GM19468 (cell line): ENCODE measurements around the gene FAU.
A peak's percentile ranks its signal among the peaks of the same experiment; 100 is the strongest.

Source experiments
- ATAC-seq: cut with Tn5 transposase; IDR thresholded peaks from one replicate; pipeline ENCODE4 v1.9.1; 2021; ENCODE audit warnings: mild to moderate bottlenecking, moderate library complexity, moderate number of reproducible peaks; ENCODE audit not compliant: unreplicated experiment; ENCODE audit errors: extremely low read depth

The FAU gene

DNA sequence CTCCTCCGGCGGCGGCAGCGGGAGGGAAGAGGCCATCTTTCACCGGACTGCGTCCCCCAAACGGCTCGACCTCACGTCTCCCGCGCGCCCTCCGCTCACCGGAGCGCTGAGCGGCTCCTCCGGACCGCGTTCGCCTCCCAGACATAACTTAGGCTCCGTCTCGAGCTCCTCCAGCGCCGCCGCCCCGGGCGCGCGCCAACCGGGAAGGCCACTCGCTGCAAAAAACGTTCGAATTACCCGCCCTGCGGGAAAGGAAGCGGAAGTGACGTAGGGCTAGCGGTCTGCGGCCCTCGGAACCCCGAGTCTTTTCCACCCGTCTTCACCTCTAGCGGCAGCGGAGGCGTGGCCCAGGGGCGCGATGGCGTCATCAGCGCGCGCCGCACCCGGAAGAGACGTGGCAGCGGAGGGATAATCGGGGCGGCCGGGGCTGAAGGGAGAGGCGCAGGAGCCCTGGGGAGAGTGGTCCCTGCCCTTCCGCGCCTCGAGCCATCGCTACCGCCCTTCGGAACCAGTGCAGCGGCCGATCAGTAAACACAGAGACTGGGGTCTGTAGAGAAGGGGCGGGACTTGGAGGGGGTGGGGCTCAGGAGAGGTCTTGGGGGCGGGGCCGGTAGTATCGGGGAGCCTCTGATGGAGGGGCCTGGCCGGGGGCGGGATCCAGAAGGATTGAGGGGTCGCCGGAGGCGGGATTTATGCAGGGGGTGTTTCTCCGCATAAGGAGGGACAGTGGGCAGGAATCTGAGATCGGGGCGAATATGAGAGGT, 37.9 kb downstream of the FAU start, which contains the start of the genes CDCA5 and ZFPL1:
Gene CDCA5 (minus strand): TSS at position 207 of the 764 bp plus-strand sequence. CDS start 62 bp downstream, at position 145.
Gene ZFPL1 (plus strand): TSS at position 389 of the 764 bp plus-strand sequence. CDS start 477 bp downstream, outside the sequence.
- peak; percentile 71 for ATAC-seq

DNA sequence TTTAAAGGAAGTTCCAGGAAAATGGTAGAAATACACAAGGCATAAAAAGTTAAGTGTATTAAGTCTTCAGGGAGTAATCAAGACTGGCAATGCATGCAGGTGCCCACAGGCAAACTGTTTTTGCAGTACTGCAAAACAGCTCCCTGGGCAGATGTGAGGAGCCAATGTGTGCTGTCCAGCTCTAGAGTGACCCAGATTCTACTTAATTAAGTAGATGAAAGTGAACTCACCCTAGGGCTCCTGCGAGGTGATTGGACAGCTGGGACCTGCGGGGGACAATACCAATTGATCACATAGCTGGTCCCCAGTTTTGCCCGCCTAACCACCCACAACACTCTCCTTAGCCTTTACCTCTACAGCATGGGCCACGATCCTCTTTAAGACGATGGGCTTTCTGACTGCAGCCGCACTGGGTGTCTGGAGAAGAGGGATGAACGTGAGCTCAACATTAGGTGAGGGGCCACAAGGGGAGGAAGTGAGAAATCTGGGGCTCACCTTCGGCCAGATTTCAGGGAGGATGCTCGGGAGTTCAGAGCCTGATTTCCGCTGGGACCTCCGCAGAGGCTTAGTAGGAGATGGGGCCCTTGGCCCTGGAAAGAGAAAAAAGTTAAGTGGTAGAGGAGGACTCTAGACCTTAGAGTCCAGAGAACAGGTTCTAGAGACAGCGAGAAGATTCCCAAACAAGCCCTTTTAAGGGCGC, 38.6 kb downstream of the FAU start:
- no peak for ATAC-seq

DNA sequence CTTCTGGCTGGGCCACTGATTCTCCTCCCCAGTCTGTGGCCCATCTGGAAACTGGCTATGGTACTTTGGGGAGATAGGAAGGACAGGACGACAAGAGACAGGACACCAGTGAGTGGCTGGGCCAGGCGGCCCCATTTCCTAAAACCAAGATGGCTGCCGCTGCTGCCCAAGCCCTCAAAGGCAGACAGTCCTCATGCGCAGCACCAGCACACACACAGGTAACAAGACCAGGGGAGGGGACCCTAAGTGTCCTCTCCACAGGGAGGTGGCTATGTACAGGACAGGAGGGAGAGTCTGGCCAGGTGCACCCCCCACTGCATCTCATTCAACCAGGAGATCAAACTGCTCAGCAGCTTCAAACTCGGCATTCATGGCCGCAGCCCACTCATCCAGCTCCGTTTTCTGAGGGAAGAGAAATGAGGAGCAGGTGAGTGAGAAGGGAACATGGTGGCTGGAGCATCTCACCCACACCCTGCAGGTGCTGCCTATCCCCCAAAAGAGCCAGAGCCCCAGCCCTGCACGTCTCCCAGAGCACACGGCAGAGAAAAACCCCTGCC, 43.1 kb downstream of the FAU start:
- no peak for ATAC-seq

DNA sequence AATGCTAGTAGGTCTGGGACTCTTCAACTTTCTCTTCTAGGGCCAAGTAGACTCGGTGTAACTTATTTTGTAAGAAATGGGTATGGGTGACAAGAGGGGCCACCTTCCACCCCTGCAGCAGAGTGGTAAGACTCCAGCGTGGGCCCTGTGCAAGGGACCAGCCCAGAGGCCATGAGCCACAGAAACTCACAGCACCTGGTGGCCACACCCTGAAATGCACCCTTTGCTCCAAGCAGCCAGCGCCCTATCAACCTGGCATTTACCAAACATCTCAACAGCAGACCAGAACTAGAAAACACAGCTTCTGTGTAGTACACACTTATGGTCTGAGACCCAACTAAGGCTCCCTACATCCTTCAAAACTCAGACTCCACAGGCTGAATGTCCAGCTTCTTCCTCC, 43.8 kb downstream of the FAU start:
- no peak for ATAC-seq

DNA sequence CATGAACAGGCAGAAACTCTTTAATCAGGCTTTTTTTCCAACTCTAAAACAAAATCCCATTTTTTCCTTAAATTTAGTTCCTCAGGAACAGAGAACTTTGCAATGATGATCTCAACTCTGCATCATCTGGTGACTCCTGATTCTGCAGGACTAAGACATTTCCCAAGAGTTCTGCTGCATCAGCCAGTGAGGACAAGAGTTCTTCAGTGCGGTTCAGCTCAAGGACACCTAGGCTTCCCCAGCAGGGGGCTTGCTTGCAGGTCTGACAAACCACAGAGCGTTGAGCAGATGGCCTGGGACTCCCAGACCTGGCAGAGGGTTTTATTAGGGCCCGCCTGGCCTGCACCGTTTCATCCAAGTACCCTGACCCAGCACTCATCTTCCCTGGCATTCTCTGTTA, 44.5 kb downstream of the FAU start:
- ATAC-seq = no peak

DNA sequence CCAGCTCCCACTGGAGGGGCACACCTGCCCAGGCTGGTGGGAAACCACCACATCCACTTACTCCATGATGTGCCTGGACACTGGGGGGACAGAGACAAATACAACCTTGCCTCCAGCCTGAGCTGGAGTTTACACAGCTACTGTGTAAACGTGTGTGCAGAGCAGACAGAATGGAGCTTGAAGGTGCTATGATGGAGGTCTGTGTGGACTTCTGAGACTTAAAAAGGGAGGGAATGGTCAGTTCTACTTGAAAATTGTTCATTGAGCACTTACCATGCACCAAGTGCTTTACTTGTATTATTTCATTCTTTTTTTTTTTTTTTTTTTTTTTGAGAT, 49.3 kb downstream of the FAU start:
- ATAC-seq = no peak

DNA sequence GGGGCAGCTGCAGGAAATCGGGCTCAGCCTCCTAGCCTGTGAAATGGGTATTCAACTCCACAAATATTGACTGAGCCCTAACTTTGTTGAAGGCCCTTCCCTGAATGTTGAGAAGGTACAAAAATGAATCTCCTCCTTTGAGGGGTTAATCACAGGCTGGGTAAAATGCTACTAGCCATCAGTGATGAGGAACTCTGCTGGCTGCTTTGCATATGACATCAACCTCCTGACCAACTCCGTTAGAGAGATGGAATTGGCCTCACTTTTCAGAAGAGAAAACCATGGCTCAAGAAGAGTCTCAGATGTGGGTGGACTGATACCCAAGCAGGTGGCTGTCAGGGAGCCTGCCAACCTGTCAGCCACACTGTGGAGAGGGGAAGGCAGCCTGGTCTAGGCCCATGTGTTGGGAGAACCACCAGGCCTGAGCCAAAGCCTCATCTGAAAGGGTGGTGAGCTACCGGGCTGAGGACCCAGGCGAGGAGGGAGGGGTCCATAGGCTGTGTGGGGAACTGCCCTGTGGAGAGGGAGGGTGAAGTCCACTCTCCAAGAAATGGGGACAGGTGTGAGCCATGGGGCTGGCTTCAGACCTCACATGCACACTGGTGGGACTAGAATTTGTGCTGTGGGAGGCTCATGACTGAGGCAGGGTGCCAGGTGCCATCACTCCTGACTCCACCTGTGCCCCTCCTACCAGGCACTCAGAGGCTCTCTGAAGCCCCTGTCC, 49.9 kb downstream of the FAU start:
- ATAC-seq = no peak
